Activated T-cell treated with anti-CD3 and anti-CD28 coated beads for 1 hour (primary cell): ENCODE data around the gene OR2B2.

Experiments
- DNase-seq: peaks from one replicate; pipeline ENCODE4 v3.0.0-alpha.2; 2020; ENCODE audit warnings: low read depth

The OR2B2 gene

GRCh38 chr6:27893059-27893835 lies 18.9 kb downstream of the OR2B2 start:
- peak; percentile 72 for DNase-seq

GRCh38 chr6:27892649-27893058 lies 19.5 kb downstream of the OR2B2 start:
- no peak for DNase-seq

- DNase-seq, result no peak
Measured at GRCh38 chr6:27891320-27891875, 20.8 kb downstream of the OR2B2 start.

GRCh38 chr6:27890445-27891319 lies 21.5 kb downstream of the OR2B2 start:
- DNase-seq, result peak; percentile 49

- no peak for DNase-seq
Measured at GRCh38 chr6:27889628-27890444, 22.4 kb downstream of the OR2B2 start.

GRCh38 chr6:27889275-27889627 lies 22.9 kb downstream of the OR2B2 start:
- DNase-seq, result no peak

GRCh38 chr6:27888566-27888965 lies 23.6 kb downstream of the OR2B2 start:
- no peak for DNase-seq

GRCh38 chr6:27886073-27886472 lies 26.1 kb downstream of the OR2B2 start:
- no peak for DNase-seq

GRCh38 chr6:27883136-27883535 lies 29.1 kb downstream of the OR2B2 start:
- no peak for DNase-seq

GRCh38 chr6:27882624-27883023 lies 29.6 kb downstream of the OR2B2 start:
- DNase-seq, result no peak

GRCh38 chr6:27879837-27880236 lies 32.4 kb downstream of the OR2B2 start:
- DNase-seq, result no peak

- DNase-seq, result no peak
Measured at GRCh38 chr6:27874016-27874415, 38.2 kb downstream of the OR2B2 start.

- DNase-seq, result peak; percentile 42
Measured at GRCh38 chr6:27873021-27873940, 38.9 kb downstream of the OR2B2 start.

GRCh38 chr6:27872642-27873020 lies 39.6 kb downstream of the OR2B2 start:
- DNase-seq, result no peak

GRCh38 chr6:27871924-27872638 lies 40.1 kb downstream of the OR2B2 start:
- peak; percentile 69 for DNase-seq

GRCh38 chr6:27870291-27870870 lies 41.8 kb downstream of the OR2B2 start:
- no peak for DNase-seq

GRCh38 chr6:27868311-27868710 lies 43.9 kb downstream of the OR2B2 start:
- DNase-seq, result no peak

GRCh38 chr6:27867945-27868300 lies 44.3 kb downstream of the OR2B2 start:
- no peak for DNase-seq

GRCh38 chr6:27867051-27867944 lies 44.9 kb downstream of the OR2B2 start:
- DNase-seq, result peak; percentile 51
